ENCODE measurements around the gene NOSIP.

The NOSIP gene

GRCh38 chr19:49570997-49571676, 9.2 kb downstream of the NOSIP start:
- no peak for DNase-seq

DNA sequence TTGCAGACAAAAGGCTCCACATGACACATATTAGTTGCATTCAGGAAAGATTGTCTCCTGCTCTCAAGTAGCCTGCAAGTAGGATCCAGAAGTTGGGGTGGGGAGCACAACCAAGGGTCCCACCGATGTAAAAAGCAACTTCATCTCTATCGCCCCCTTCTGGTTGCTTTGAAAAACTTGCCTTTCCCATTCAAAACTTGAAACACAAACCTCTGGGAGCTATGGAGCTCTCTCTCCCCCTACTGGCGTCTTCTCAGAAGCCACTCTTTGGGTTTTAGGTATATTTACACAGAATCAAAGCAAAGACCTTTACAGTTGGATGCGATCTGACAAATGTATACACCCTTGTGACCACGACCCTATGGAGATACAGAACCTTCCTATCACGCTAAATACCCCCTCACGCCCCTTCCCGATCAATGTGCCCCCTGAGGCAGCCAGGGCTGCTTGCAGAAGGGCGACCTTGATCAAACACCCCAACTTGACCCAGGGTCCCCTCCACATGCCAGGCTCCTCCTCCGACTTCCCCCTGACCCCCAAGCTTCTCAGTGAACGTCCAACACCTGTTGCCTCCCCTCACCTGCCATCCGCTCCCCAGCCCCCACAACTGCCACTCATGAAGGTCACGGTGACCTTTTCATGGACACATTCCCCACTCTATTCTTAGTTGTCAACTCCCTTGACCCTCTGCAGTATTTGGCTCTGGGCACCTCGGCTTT, 10.1 kb downstream of the NOSIP start:
- peak; percentile 90 for DNase-seq

DNA sequence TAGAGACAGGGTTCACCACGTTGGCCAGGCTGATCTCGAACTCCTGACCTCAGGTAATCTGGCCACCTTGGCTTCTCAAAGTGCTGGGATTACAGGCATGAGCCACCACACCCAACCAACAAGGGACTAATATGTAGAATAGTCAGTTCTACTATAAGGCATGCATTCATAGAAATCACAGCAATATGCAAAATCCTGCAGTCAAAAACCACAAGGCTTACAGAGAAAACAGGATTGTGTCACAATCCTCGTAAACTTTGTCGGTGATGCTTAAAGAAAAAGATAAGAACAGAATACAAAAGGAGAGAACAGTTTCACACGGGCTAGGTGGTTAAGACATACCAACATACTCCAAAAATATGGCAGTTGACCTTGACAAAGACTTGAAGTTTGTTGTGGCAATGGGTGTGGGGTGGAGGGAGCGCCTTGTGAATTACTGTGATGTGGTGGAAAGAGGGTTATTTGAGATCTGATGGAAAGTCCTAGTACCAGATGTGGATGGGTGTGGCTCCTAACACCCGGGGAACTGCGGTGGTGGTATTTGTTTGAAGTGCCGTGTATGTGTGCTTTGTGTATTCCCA, 12.4 kb downstream of the NOSIP start:
- no peak for DNase-seq

- no peak for DNase-seq
These were observed 14.1 kb downstream of the NOSIP start for GRCh38 chr19:49566302-49566701.

DNA sequence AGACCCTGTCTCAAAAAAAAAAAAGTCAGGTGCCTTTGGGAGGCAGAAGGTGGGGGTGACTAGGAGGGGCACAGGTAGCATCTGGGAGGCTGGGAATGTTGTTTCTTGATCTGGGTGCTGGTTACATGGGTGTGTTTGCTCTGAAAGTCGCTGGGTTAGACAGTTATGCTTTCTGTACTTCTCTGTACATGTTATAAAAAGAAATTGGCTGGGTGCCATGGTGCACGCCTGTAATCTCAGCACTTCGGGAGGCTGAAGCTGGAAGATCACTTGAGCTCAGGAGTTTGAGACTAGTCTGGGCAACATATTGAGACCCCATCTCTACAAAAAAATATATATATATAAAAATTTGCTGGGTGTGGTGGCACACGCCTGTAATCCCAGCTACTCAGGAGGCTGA, 15.1 kb downstream of the NOSIP start:
- no peak for DNase-seq

DNA sequence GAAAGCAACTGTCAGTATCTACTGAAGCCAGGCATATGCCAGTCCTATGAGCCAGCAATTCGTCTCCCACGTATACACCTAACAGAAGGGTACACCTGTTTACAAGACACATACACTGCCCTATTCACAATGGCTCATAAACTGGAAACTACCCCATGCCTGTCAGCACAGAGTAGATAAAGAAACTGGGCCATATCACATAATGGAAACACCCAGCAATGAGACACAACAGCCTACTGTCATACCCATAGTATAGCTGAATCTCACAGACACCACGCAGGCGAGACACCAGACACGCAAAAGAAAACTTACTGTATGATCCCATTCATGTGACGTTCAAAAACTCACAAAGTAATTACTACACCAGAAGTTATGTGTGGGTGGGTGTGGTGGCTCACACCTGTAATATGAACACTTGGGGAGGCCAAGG, 15.7 kb downstream of the NOSIP start:
- DNase-seq = no peak

GRCh38 chr19:49560358-49560900, 19.9 kb downstream of the NOSIP start:
- DNase-seq = peak; percentile 36

DNA sequence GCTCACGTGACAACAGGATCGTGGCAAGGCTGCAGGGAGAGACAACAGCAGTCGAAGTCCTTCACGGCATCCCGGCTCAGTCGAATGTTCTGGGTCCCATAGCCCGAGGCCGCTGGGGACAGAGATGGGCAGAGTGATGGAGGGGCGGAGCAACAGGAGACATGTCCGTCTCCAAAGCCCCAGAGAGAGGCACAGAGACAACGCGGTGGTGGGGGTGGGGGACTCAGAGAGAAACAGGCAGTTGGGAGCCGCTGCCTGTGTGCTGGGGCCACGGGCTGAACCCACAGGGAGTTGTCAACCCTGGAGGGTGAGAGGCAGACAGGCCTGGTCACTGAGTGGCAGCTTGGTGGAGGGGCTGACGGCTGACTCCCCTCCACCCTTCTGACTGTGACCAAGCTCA, 20.4 kb downstream of the NOSIP start:
- no peak for DNase-seq

- no peak for DNase-seq
These were observed 20.9 kb downstream of the NOSIP start for GRCh38 chr19:49559443-49559842.

GRCh38 chr19:49558591-49558990, 21.8 kb downstream of the NOSIP start:
- DNase-seq = no peak

- DNase-seq = no peak
These were observed 22.6 kb downstream of the NOSIP start for GRCh38 chr19:49557641-49558325.

GRCh38 chr19:49556412-49557398, 23.7 kb downstream of the NOSIP start:
- no peak for DNase-seq

DNA sequence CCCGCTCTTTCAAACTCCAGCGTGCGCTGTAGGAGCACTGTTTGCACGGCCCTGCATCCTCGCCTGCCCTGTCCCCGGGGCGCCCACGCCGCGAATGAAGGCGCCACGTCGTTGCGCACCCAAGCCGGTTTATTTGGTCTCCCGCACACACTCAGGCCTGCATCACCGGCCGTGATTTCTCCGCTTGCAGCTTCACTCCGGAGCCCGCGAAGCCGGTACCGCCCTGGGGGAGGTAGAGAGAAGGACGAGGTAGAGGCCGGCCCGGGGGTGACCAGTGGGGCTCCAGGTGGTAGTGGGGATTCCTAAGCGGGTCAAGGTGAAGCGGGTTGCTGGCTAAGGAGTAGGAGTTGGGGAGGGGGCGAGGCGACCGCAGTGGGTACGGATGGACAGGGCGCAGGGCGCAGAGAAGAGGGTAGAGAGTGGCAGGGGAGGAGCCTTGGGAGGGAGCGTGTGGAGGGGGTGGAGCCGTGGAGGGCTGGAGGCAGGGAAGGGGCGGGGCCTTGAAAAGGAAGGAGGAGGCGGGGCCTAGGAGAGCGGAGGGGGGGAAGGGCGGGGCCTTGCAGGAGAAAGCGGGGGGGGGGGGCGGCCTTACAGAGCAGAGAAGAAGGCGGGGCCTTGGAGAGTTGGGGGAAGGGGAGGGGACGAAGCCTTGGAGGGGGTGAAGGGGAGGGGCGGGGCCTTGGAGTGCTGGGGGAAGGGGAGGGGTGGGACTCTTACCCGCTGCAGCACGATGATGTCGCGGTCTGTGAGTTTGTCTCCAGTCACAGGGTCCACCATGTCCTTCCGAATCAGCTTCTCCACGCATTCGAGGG, 24.6 kb downstream of the NOSIP start:
- DNase-seq = peak; percentile 10

GRCh38 chr19:49554701-49555181, 25.6 kb downstream of the NOSIP start:
- DNase-seq = no peak

DNA sequence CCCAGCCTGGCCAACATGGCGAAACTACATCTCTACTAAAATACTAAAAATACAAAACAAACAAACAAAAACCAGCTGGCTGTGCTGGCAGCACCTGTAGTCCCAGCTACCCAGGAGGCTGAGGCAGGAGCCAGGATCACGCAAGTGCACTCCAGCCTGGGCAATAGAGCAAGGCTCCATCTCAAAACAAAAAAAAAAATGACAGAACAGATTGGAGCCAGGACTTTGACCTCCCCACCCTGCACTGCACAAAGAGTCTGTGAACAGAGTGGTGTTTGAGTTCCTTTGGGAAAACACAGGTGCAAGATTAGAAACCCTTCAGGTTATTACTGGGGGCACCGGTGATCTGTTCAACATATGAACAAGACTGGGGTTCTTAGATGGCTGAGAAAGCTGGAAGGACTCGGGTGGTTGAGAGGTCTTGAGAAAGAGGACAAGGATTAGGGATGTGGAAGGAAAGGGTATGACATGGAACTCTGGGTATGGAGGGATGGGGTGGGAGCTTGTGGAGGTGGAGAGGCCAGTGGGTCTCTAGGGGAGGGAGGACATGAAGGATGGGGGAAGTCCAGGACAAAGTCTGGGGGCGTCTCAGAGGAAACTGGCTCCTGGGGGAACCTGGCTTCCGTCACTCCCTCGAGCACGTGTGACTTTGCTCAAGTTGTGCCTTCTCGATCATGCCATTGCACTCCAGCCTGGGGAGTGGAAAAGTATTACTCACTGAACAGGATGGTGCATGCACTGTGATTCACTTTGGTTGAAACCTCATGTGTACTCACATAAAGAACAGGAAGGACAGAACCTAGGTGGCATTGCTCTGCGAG, 26.7 kb downstream of the NOSIP start:
- peak; percentile 14 for DNase-seq

GRCh38 chr19:49552749-49553148, 27.6 kb downstream of the NOSIP start:
- peak; percentile 64 for DNase-seq

DNA sequence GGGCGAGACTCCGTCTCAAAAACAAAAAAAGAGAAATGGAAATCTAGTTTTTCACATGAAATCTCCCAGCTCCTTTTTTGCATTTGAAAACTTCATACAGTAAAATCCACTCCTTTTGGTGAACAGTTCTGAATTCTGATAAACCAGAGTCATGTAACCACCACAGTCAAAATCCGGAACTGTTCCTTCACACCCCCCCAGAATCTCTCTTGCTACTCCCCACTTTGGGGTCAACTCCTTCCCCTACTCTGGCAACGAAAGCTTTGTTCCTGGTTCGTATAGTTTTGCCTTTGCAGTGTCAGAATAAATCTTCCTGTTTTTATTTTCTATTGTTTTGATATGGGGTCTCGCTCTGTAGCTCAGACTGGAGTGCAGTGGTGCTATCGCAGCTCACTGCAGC, 28.8 kb downstream of the NOSIP start:
- DNase-seq = peak; percentile 14

DNA sequence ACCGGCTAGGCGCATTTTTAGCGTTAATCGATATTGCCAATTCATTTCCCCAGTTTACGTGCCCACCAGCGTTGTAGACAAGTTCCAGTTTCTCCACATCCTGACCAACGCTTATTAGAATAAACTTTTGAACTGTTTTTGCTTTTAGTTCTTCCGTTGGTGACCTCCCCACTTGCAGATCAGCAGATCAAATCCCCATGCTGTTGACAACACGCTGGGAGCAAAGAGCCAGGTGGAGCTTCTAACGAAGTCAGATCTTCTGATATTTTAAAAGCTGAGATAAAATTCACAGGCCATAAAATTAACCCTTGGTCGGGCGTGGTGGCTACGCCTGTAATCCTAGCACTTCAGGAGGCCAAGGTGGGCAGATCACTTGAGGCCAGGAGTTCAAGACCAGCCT, 31.3 kb downstream of the NOSIP start:
- DNase-seq = no peak

GRCh38 chr19:49546825-49547565, 33.4 kb downstream of the NOSIP start:
- peak; percentile 93 for DNase-seq

Data from suppressor macrophage treated with lipopolysaccharide for 4 hours (primary cell).